GM10847 (cell line): ENCODE results near the gene FBXO30.

Source experiments
- POLR2A ChIP-seq: IDR thresholded peaks from 2 replicates; pipeline ENCODE4 v1.6.1; 2011; ENCODE audit not compliant: insufficient read length; ENCODE audit errors: extremely low read depth

Gene FBXO30

GRCh38 chr6:145829950-145830349, 15.4 kb upstream of the FBXO30 start:
- TF ChIP-seq POLR2A = no peak

GRCh38 chr6:145829102-145829501, 14.5 kb upstream of the FBXO30 start:
- no peak for TF ChIP-seq POLR2A

GRCh38 chr6:145824344-145824743, 9.7 kb upstream of the FBXO30 start:
- no peak for TF ChIP-seq POLR2A

- TF ChIP-seq POLR2A = no peak
Observed at GRCh38 chr6:145823328-145823944, 8.8 kb upstream of the FBXO30 start.

GRCh38 chr6:145822456-145822855, 7.9 kb upstream of the FBXO30 start:
- no peak for TF ChIP-seq POLR2A

GRCh38 chr6:145819994-145820393, 5.4 kb upstream of the FBXO30 start:
- no peak for TF ChIP-seq POLR2A

GRCh38 chr6:145818796-145819195, 4.2 kb upstream of the FBXO30 start:
- TF ChIP-seq POLR2A = no peak

- TF ChIP-seq POLR2A = no peak
Observed at GRCh38 chr6:145816392-145816791, 1.8 kb upstream of the FBXO30 start.

- TF ChIP-seq POLR2A = no peak
Observed at GRCh38 chr6:145815309-145816274, 997 bp upstream of the FBXO30 start.

GRCh38 chr6:145814035-145814500, 527 bp downstream of the FBXO30 start:
- no peak for TF ChIP-seq POLR2A

GRCh38 chr6:145813285-145814034, 1.1 kb downstream of the FBXO30 start:
- TF ChIP-seq POLR2A = no peak

GRCh38 chr6:145811741-145812140, 2.9 kb downstream of the FBXO30 start:
- no peak for TF ChIP-seq POLR2A

- no peak for TF ChIP-seq POLR2A
Observed at GRCh38 chr6:145809785-145810184, 4.8 kb downstream of the FBXO30 start.

GRCh38 chr6:145809211-145809610, 5.4 kb downstream of the FBXO30 start:
- no peak for TF ChIP-seq POLR2A

GRCh38 chr6:145808239-145808638, 6.4 kb downstream of the FBXO30 start:
- TF ChIP-seq POLR2A = no peak
